ENCODE results near the gene CFAP97.

Gene CFAP97

GRCh38 chr4:185224597-185224996 is 20.8 kb upstream of the CFAP97 start:
- Histone ChIP-seq H3K9ac (ENCODE audit: low read depth in 1 of 2, low read length in 2 of 2) (no peak overlapping the region), H3K4me3 (ENCODE audit: low read depth in 1 of 2, low read length in 2 of 2) (no peak overlapping the region), H3K36me3 (ENCODE audit: control insufficient read depth in 1 of 2, insufficient read depth in 2 of 2, low read length in 2 of 2) (no peaks in the 10 kb centered on the region), H3K9me3 (ENCODE audit: control insufficient read depth in 1 of 2, low read length in 2 of 2) (no peaks in the 10 kb centered on the region), H3K27ac (ENCODE audit: low read depth, low read length) (no peak overlapping the region), H3K4me1 (ENCODE audit: control insufficient read depth in 1 of 2, insufficient read depth in 2 of 2, low read length in 2 of 2) (no peaks in the 10 kb centered on the region), H3K27me3 (ENCODE audit: control insufficient read depth in 1 of 2, insufficient read depth in 2 of 2, low read length in 2 of 2) (no peaks in the 10 kb centered on the region)

GRCh38 chr4:185222598-185222997 is 18.8 kb upstream of the CFAP97 start:
- no peak overlapping the region for H3K4me3 ChIP-seq (ENCODE audit: low read depth in 1 of 2, low read length in 2 of 2)
- H3K9me3 ChIP-seq (ENCODE audit: control insufficient read depth in 1 of 2, low read length in 2 of 2): no peaks in the 10 kb centered on the region
- no peaks in the 10 kb centered on the region for H3K4me1 ChIP-seq (ENCODE audit: control insufficient read depth in 1 of 2, insufficient read depth in 2 of 2, low read length in 2 of 2)
- no peak overlapping the region for H3K27ac ChIP-seq (ENCODE audit: low read depth, low read length)
- H3K27me3 ChIP-seq (ENCODE audit: control insufficient read depth in 1 of 2, insufficient read depth in 2 of 2, low read length in 2 of 2): no peaks in the 10 kb centered on the region
- no peak overlapping the region for H3K9ac ChIP-seq (ENCODE audit: low read depth in 1 of 2, low read length in 2 of 2)
- H3K36me3 ChIP-seq (ENCODE audit: control insufficient read depth in 1 of 2, insufficient read depth in 2 of 2, low read length in 2 of 2): no peaks in the 10 kb centered on the region

GRCh38 chr4:185221912-185222311 is 18.1 kb upstream of the CFAP97 start:
- no peaks in the 10 kb centered on the region for H3K36me3 ChIP-seq (ENCODE audit: control insufficient read depth in 1 of 2, insufficient read depth in 2 of 2, low read length in 2 of 2)
- H3K27ac ChIP-seq (ENCODE audit: low read depth, low read length): no peak overlapping the region
- H3K9me3 ChIP-seq (ENCODE audit: control insufficient read depth in 1 of 2, low read length in 2 of 2): no peaks in the 10 kb centered on the region
- H3K4me3 ChIP-seq (ENCODE audit: low read depth in 1 of 2, low read length in 2 of 2): no peak overlapping the region
- no peaks in the 10 kb centered on the region for H3K27me3 ChIP-seq (ENCODE audit: control insufficient read depth in 1 of 2, insufficient read depth in 2 of 2, low read length in 2 of 2)
- H3K9ac ChIP-seq (ENCODE audit: low read depth in 1 of 2, low read length in 2 of 2): no peak overlapping the region
- H3K4me1 ChIP-seq (ENCODE audit: control insufficient read depth in 1 of 2, insufficient read depth in 2 of 2, low read length in 2 of 2): no peaks in the 10 kb centered on the region

- no peaks in the 10 kb centered on the region for H3K27me3 ChIP-seq (ENCODE audit: control insufficient read depth in 1 of 2, insufficient read depth in 2 of 2, low read length in 2 of 2)
- H3K9me3 ChIP-seq (ENCODE audit: control insufficient read depth in 1 of 2, low read length in 2 of 2): no peaks in the 10 kb centered on the region
Observed at GRCh38 chr4:185221491-185221890, 17.7 kb upstream of the CFAP97 start.

GRCh38 chr4:185219551-185220344 is 15.9 kb upstream of the CFAP97 start:
- Histone ChIP-seq H3K9me3 (ENCODE audit: control insufficient read depth in 1 of 2, low read length in 2 of 2) (no peaks in the 10 kb centered on the region), H3K27me3 (ENCODE audit: control insufficient read depth in 1 of 2, insufficient read depth in 2 of 2, low read length in 2 of 2) (no peaks in the 10 kb centered on the region), H3K9ac (ENCODE audit: low read depth in 1 of 2, low read length in 2 of 2) (no peak overlapping the region), H3K36me3 (ENCODE audit: control insufficient read depth in 1 of 2, insufficient read depth in 2 of 2, low read length in 2 of 2) (no peaks in the 10 kb centered on the region), H3K27ac (ENCODE audit: low read depth, low read length) (no peak overlapping the region), H3K4me3 (ENCODE audit: low read depth in 1 of 2, low read length in 2 of 2) (no peak overlapping the region), H3K4me1 (ENCODE audit: control insufficient read depth in 1 of 2, insufficient read depth in 2 of 2, low read length in 2 of 2) (no peaks in the 10 kb centered on the region)

More at GRCh38 chr4:185221491-185221890, 17.7 kb upstream of the CFAP97 start:
- Histone ChIP-seq H3K36me3 (ENCODE audit: control insufficient read depth in 1 of 2, insufficient read depth in 2 of 2, low read length in 2 of 2) (no peaks in the 10 kb centered on the region), H3K4me3 (ENCODE audit: low read depth in 1 of 2, low read length in 2 of 2) (no peak overlapping the region), H3K9ac (ENCODE audit: low read depth in 1 of 2, low read length in 2 of 2) (no peak overlapping the region), H3K27ac (ENCODE audit: low read depth, low read length) (no peak overlapping the region), H3K4me1 (ENCODE audit: control insufficient read depth in 1 of 2, insufficient read depth in 2 of 2, low read length in 2 of 2) (no peaks in the 10 kb centered on the region)

- Histone ChIP-seq H3K4me3 (ENCODE audit: low read depth in 1 of 2, low read length in 2 of 2) (no peak overlapping the region), H3K27me3 (ENCODE audit: control insufficient read depth in 1 of 2, insufficient read depth in 2 of 2, low read length in 2 of 2) (no peaks in the 10 kb centered on the region), H3K4me1 (ENCODE audit: control insufficient read depth in 1 of 2, insufficient read depth in 2 of 2, low read length in 2 of 2) (no peaks in the 10 kb centered on the region), H3K9me3 (ENCODE audit: control insufficient read depth in 1 of 2, low read length in 2 of 2) (no peaks in the 10 kb centered on the region), H3K36me3 (ENCODE audit: control insufficient read depth in 1 of 2, insufficient read depth in 2 of 2, low read length in 2 of 2) (no peaks in the 10 kb centered on the region), H3K9ac (ENCODE audit: low read depth in 1 of 2, low read length in 2 of 2) (no peak overlapping the region), H3K27ac (ENCODE audit: low read depth, low read length) (no peak overlapping the region)
Observed at GRCh38 chr4:185218312-185218711, 14.5 kb upstream of the CFAP97 start.

GRCh38 chr4:185217408-185217975 is 13.7 kb upstream of the CFAP97 start:
- Histone ChIP-seq H3K9ac (ENCODE audit: low read depth in 1 of 2, low read length in 2 of 2) (no peak overlapping the region), H3K27ac (ENCODE audit: low read depth, low read length) (no peak overlapping the region), H3K4me1 (ENCODE audit: control insufficient read depth in 1 of 2, insufficient read depth in 2 of 2, low read length in 2 of 2) (no peaks in the 10 kb centered on the region), H3K4me3 (ENCODE audit: low read depth in 1 of 2, low read length in 2 of 2) (no peak overlapping the region), H3K9me3 (ENCODE audit: control insufficient read depth in 1 of 2, low read length in 2 of 2) (no peaks in the 10 kb centered on the region), H3K27me3 (ENCODE audit: control insufficient read depth in 1 of 2, insufficient read depth in 2 of 2, low read length in 2 of 2) (no peaks in the 10 kb centered on the region), H3K36me3 (ENCODE audit: control insufficient read depth in 1 of 2, insufficient read depth in 2 of 2, low read length in 2 of 2) (no peaks in the 10 kb centered on the region)

GRCh38 chr4:185215261-185215660 is 11.5 kb upstream of the CFAP97 start:
- Histone ChIP-seq H3K27ac (ENCODE audit: low read depth, low read length) (no peak overlapping the region), H3K4me3 (ENCODE audit: low read depth in 1 of 2, low read length in 2 of 2) (no peak overlapping the region), H3K4me1 (ENCODE audit: control insufficient read depth in 1 of 2, insufficient read depth in 2 of 2, low read length in 2 of 2) (peaks cover 7 to 14% of the 10 kb centered on the region in 2 donors), H3K27me3 (ENCODE audit: control insufficient read depth in 1 of 2, insufficient read depth in 2 of 2, low read length in 2 of 2) (peaks cover 0 to 14% of the 10 kb centered on the region in 2 donors), H3K9me3 (ENCODE audit: control insufficient read depth in 1 of 2, low read length in 2 of 2) (no peaks in the 10 kb centered on the region), H3K36me3 (ENCODE audit: control insufficient read depth in 1 of 2, insufficient read depth in 2 of 2, low read length in 2 of 2) (no peaks in the 10 kb centered on the region), H3K9ac (ENCODE audit: low read depth in 1 of 2, low read length in 2 of 2) (no peak overlapping the region)

- H3K9me3 ChIP-seq (ENCODE audit: control insufficient read depth in 1 of 2, low read length in 2 of 2): no peaks in the 10 kb centered on the region
- H3K4me1 ChIP-seq (ENCODE audit: control insufficient read depth in 1 of 2, insufficient read depth in 2 of 2, low read length in 2 of 2): peaks cover 8 to 17% of the 10 kb centered on the region in 2 donors
- no peak overlapping the region for H3K27ac ChIP-seq (ENCODE audit: low read depth, low read length)
- no peak overlapping the region for H3K9ac ChIP-seq (ENCODE audit: low read depth in 1 of 2, low read length in 2 of 2)
- H3K36me3 ChIP-seq (ENCODE audit: control insufficient read depth in 1 of 2, insufficient read depth in 2 of 2, low read length in 2 of 2): no peaks in the 10 kb centered on the region
- peaks cover 0 to 14% of the 10 kb centered on the region in 2 donors for H3K27me3 ChIP-seq (ENCODE audit: control insufficient read depth in 1 of 2, insufficient read depth in 2 of 2, low read length in 2 of 2)
- H3K4me3 ChIP-seq (ENCODE audit: low read depth in 1 of 2, low read length in 2 of 2): no peak overlapping the region
Observed at GRCh38 chr4:185213877-185214276, 10.1 kb upstream of the CFAP97 start.

GRCh38 chr4:185212581-185212980 is 8.8 kb upstream of the CFAP97 start:
- H3K4me1 ChIP-seq (ENCODE audit: control insufficient read depth in 1 of 2, insufficient read depth in 2 of 2, low read length in 2 of 2): peaks cover 12 to 20% of the 10 kb centered on the region in 2 donors
- H3K27me3 ChIP-seq (ENCODE audit: control insufficient read depth in 1 of 2, insufficient read depth in 2 of 2, low read length in 2 of 2): peaks cover 0 to 14% of the 10 kb centered on the region in 2 donors
- no peak overlapping the region for H3K9ac ChIP-seq (ENCODE audit: low read depth in 1 of 2, low read length in 2 of 2)
- H3K4me3 ChIP-seq (ENCODE audit: low read depth in 1 of 2, low read length in 2 of 2): no peak overlapping the region
- H3K27ac ChIP-seq (ENCODE audit: low read depth, low read length): no peak overlapping the region
- H3K9me3 ChIP-seq (ENCODE audit: control insufficient read depth in 1 of 2, low read length in 2 of 2): no peaks in the 10 kb centered on the region
- H3K36me3 ChIP-seq (ENCODE audit: control insufficient read depth in 1 of 2, insufficient read depth in 2 of 2, low read length in 2 of 2): no peaks in the 10 kb centered on the region
